GM23248 (cell line): ENCODE measurements around the gene ATP6AP2.

Experiments
- EZH2 ChIP-seq: fragments of 200-600 bp; sonication (generic); IDR thresholded peaks from 2 replicates; pipeline ENCODE4 v1.6.1; 2018; ENCODE audit warnings: antibody characterized with exemption, mild to moderate bottlenecking; ENCODE audit not compliant: insufficient read depth, poor library complexity, severe bottlenecking
- EZH2phosphoT487 ChIP-seq: fragments of 200-600 bp; sonication (generic); IDR thresholded peaks from 2 replicates; pipeline ENCODE4 v1.6.1; 2018; ENCODE audit warnings: antibody characterized with exemption, moderate library complexity, mild to moderate bottlenecking, low read depth; ENCODE audit not compliant: insufficient read depth

- TF ChIP-seq EZH2phosphoT487 (no peak), EZH2 (no peak)
Observed at GRCh38 chrX:40617566-40617965, 36.8 kb downstream of the ATP6AP2 start.
